Astrocyte (in vitro differentiated cells and primary cell): ENCODE results near the gene DOCK2.

Experiments used
- EZH2 ChIP-seq: IDR thresholded peaks from 2 replicates; pipeline ENCODE4 v1.6.1; 2012; ENCODE audit warnings: mild to moderate bottlenecking, low read length, inconsistent platforms; ENCODE audit not compliant: insufficient read depth
- TF ChIP-seq, protein P1 (sequence below): IDR thresholded peaks from 2 replicates; pipeline ENCODE4 v1.5.1; 2011; ENCODE audit warnings: low read depth, mild to moderate bottlenecking, inconsistent platforms, low read length, moderate library complexity; ENCODE audit not compliant: insufficient read depth

DNA sequence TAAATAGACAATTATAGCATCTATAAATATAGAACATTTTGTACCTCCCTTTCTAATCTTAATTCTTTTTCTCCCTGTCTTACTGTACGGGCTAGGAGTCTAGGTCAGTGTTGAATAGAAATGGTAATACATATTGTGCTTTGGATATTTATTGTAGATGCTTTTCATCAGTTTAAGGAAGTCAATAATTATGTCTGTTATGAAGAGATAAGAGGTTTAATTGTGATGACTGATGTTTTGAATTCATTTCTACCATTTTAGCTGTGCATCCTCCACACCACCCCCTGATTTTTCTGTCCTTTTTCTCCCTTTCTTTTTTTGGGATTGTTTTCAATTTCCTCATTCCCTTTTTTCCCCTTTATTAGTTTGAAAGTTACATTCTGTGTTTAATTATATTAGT is 95.8 kb downstream of the DOCK2 start:
- TF ChIP-seq, protein P1, sequence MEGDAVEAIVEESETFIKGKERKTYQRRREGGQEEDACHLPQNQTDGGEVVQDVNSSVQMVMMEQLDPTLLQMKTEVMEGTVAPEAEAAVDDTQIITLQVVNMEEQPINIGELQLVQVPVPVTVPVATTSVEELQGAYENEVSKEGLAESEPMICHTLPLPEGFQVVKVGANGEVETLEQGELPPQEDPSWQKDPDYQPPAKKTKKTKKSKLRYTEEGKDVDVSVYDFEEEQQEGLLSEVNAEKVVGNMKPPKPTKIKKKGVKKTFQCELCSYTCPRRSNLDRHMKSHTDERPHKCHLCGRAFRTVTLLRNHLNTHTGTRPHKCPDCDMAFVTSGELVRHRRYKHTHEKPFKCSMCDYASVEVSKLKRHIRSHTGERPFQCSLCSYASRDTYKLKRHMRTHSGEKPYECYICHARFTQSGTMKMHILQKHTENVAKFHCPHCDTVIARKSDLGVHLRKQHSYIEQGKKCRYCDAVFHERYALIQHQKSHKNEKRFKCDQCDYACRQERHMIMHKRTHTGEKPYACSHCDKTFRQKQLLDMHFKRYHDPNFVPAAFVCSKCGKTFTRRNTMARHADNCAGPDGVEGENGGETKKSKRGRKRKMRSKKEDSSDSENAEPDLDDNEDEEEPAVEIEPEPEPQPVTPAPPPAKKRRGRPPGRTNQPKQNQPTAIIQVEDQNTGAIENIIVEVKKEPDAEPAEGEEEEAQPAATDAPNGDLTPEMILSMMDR, result no peak
- TF ChIP-seq EZH2, result no peak
